ENCODE data around the gene GRB2.
"Not testable (repeated sequence)": the region's sequence is repeated elsewhere in the genome, so short reads cannot be mapped to it uniquely, and the experiment has no call there.

GRB2 gene

DNA sequence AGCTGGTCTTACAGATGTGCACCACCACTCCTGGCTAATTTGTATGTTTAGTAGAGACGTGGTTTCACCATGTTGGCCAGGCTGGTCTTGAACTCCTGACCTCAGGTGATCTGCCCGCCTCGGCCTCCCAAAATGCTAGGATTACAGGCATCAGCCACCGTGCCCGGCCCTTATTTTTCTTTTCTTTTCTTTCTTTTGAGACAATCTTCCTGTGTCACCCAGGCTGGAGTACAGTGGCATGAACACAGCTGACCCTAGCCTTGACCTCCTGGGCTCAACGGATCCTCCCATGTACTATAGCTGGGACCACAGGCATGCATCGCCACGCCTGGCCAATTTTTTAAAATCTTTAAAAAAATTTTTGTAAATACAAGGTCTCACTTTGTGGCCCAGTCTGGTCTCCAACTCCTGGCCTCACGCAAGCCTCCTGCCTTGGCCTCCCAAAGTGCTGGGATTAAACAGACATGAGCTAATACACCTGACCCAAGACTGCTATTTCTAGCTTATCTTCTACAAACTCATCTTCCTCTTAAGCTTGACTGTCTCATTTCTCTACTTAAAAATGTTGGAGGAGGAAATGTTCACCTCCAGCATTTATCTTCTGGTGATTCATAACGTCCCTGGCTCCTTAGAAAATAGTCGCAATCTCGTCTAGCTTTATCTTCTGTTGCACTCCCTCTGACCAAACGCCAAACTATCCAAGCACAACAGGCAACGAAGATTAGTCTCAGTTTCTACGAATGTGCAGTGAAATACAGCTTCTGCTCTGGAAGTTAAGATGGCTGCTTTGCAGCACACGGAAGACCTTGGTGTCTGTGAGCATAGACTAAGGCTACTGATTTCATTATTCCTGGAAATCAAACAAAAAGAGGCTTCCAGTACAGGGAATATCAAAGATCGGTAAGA, 42.7 kb upstream of the GRB2 start:
- Histone ChIP-seq H2AFZ (ENCODE audit: low read depth, low read length) (0 out of 2 replicates have a peak overlapping the region, but pooled peaks have one; percentile 60), H3K9ac (ENCODE audit: low read length) (no peak overlapping the region), H3K36me3 (replicated peaks; ENCODE audit: low read depth, low read length) (no peaks in the 10 kb centered on the region), H4K20me1 (ENCODE audit: insufficient read depth, low read length) (no peaks in the 10 kb centered on the region), H3K27ac (ENCODE audit: low read length) (no peak overlapping the region), H3K4me3 (ENCODE audit: low read length) (no peak overlapping the region), H3K4me2 (ENCODE audit: low read length) (no peak overlapping the region), H3K27me3 (ENCODE audit: low read depth, low read length) (no peaks in the 10 kb centered on the region), H3K9me3 (ENCODE audit: insufficient read depth, low read length) (no peaks in the 10 kb centered on the region), H3K4me1 (ENCODE audit: low read length) (no peaks in the 10 kb centered on the region), H3K79me2 (ENCODE audit: low read length) (no peaks in the 10 kb centered on the region)
- TF ChIP-seq EZH2phosphoT487 (IDR thresholded peaks at IDR 0.05; ENCODE audit: low read depth) = no peak
- no peak for TF ChIP-seq CTCF (IDR thresholded peaks at IDR 0.05; ENCODE audit: low read depth, low read length)

DNA sequence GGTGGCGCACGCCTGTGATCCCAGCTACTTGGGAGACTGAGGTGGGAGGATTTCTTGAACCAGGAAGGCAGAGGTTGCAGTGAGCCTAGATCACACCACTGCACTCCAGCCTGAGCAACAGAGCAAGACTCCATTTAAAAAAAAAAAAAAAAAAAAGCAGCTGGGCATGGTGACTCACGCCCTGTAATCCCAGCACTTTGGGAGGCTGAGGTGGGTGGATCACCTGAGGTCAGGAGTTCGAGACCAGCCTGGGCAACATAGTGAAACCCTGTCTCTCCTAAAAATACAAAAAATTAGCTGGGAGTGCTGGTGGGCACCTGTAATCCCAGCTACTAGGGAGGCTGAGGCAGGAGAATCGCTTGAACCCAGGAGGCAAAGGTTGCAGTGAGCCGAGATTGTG, 40.4 kb upstream of the GRB2 start:
- H4K20me1 ChIP-seq (ENCODE audit: insufficient read depth, low read length); H3K9me3 ChIP-seq (ENCODE audit: insufficient read depth, low read length); H3K9ac ChIP-seq (ENCODE audit: low read length); H3K4me3 ChIP-seq (ENCODE audit: low read length); H3K27me3 ChIP-seq (ENCODE audit: low read depth, low read length); H3K4me1 ChIP-seq (ENCODE audit: low read length); H3K79me2 ChIP-seq (ENCODE audit: low read length); H3K4me2 ChIP-seq (ENCODE audit: low read length); H3K36me3 ChIP-seq (replicated peaks; ENCODE audit: low read depth, low read length); H3K27ac ChIP-seq (ENCODE audit: low read length); H2AFZ ChIP-seq (ENCODE audit: low read depth, low read length): not testable (repeated sequence)

GRCh38 chr17:75445296-75445695, 39.8 kb upstream of the GRB2 start:
- Histone ChIP-seq H3K9ac (ENCODE audit: low read length) (no peak overlapping the region), H3K4me3 (ENCODE audit: low read length) (no peak overlapping the region), H3K79me2 (ENCODE audit: low read length) (no peaks in the 10 kb centered on the region), H3K4me1 (ENCODE audit: low read length) (no peaks in the 10 kb centered on the region), H3K36me3 (replicated peaks; ENCODE audit: low read depth, low read length) (no peaks in the 10 kb centered on the region), H4K20me1 (ENCODE audit: insufficient read depth, low read length) (no peaks in the 10 kb centered on the region), H2AFZ (ENCODE audit: low read depth, low read length) (no peak overlapping the region), H3K27ac (ENCODE audit: low read length) (no peak overlapping the region), H3K27me3 (ENCODE audit: low read depth, low read length) (no peaks in the 10 kb centered on the region), H3K9me3 (ENCODE audit: insufficient read depth, low read length) (no peaks in the 10 kb centered on the region), H3K4me2 (ENCODE audit: low read length) (no peak overlapping the region)
- no peak for TF ChIP-seq CTCF (IDR thresholded peaks at IDR 0.05; ENCODE audit: low read depth, low read length)
- TF ChIP-seq EZH2phosphoT487 (IDR thresholded peaks at IDR 0.05; ENCODE audit: low read depth) = no peak

- H2AFZ ChIP-seq (ENCODE audit: low read depth, low read length) = no peak overlapping the region
- H3K4me1 ChIP-seq (ENCODE audit: low read length) = no peaks in the 10 kb centered on the region
- H3K4me3 ChIP-seq (ENCODE audit: low read length) = no peak overlapping the region
- H3K79me2 ChIP-seq (ENCODE audit: low read length) = no peaks in the 10 kb centered on the region
- no peaks in the 10 kb centered on the region for H4K20me1 ChIP-seq (ENCODE audit: insufficient read depth, low read length)
- TF ChIP-seq CTCF (IDR thresholded peaks at IDR 0.05; ENCODE audit: low read depth, low read length) (no peak), EZH2phosphoT487 (IDR thresholded peaks at IDR 0.05; ENCODE audit: low read depth) (no peak)
- no peak overlapping the region for H3K4me2 ChIP-seq (ENCODE audit: low read length)
- no peaks in the 10 kb centered on the region for H3K9me3 ChIP-seq (ENCODE audit: insufficient read depth, low read length)
- no peaks in the 10 kb centered on the region for H3K27me3 ChIP-seq (ENCODE audit: low read depth, low read length)
- no peak overlapping the region for H3K9ac ChIP-seq (ENCODE audit: low read length)
- no peaks in the 10 kb centered on the region for H3K36me3 ChIP-seq (replicated peaks; ENCODE audit: low read depth, low read length)
- no peak overlapping the region for H3K27ac ChIP-seq (ENCODE audit: low read length)
These were observed 37.0 kb upstream of the GRB2 start for GRCh38 chr17:75442168-75443103.
